ENCODE measurements around the gene POU6F2.

POU6F2 gene

GRCh38 chr7:39408906-39409305 lies 431.2 kb downstream of the POU6F2 start:
- no peak for DNase-seq

- DNase-seq = no peak
Observed at GRCh38 chr7:39410582-39410981, 432.9 kb downstream of the POU6F2 start.

DNA sequence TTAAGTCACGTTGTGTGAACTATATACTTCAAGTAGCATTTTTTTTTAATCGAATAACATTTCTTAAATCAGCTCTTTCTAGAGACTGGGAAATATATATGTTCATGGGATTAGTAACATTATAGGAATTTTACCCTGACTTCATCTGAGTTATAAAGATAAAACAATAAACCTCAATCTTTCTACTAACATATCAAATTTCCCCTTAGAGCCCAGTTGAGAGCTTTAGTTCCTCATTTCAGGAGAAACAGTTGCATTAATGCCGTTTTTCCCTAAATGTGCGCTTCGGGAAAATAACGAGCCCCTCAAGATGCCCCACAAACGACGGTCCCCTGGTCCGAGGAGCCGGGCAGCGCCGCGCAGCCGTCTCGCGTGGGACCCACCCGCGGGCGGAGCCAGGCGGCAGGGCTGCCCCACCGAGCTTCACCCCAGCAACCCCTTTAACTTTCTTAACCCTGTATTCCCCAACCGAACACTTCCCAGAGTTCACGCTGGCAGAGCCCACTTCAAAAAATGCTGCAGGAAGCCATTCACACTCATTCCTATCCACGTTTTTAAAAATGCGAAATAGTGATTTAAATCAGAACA lies 436.0 kb downstream of the POU6F2 start:
- no peak for DNase-seq

DNA sequence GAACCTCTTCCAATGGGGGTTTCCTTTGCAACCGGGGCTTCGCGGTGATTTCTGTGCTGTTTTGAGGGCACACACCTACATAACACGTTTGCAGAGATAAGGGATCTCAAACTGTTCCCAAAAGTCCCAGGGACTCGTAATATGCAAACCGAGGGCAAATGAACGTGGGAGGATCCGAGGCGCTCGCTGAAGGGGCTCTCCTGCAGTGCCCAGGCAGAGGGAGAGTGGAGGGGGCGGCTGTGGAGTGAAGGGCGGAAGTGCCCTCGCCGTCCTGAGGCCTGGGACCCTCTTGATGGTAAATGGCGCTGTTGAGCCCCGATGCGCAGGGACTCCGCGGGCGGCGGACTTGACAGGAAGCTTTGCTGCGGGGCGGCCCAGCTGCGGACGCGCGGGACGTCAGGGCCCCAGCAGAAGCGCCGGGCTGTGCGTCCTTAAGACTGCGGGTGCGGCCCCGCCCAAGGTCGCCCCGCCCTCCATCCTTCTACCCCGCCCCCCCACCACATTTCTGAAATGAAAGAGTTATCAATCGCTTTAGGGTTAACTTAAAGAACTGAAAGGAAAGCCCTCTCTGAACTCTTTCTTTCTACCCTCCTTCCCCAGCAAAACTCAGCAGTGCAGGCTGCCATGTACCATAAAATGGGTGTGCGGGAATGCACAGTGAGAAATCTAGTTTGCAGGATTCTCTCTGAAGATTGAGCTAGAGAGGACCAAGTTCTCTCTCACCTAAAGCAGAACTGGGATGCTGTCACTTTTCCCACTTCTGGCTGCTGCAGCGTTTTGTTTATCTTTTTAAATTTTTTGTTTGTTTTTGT lies 436.7 kb downstream of the POU6F2 start:
- peak; percentile 9 for DNase-seq

GRCh38 chr7:39415091-39415787 lies 437.5 kb downstream of the POU6F2 start:
- DNase-seq = no peak

DNA sequence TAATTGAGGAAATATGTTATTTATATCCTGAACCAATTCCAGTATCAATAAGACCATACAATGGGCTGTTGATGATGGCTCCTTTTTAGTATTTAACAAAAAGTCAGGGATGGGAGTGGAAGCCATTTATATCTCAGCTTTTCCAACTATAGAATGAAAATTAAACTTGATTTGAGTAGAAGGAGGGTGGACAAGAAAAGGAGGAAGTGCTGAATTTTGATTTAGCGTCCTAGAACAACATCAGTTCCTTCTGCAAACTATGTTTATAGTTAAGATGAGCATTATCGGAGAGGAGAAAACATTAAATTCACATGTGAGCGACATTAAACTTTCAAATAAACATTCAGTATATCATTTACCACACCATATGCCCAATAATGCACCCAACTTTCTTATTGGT lies 439.2 kb downstream of the POU6F2 start:
- no peak for DNase-seq

DNA sequence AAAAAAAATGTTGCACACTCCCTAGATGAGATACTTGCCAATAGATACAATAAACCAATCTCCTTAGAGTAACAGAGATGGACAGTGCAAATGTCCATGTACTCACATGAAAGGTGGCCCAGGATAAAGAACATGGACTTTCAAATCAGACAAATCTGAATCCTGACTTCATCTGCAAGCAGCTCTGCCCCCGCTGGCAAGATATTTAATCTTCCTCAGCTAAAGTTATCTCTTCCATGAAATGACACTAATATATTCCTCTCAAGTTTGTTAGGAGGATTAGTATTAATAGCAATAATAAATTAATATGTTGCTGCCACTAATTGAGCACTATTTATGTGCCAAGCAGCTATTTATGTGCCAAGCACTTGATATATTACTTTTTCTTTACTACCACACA lies 439.9 kb downstream of the POU6F2 start:
- no peak for DNase-seq

GRCh38 chr7:39421251-39421650 lies 443.5 kb downstream of the POU6F2 start:
- DNase-seq = no peak

GRCh38 chr7:39421661-39422060 lies 444.0 kb downstream of the POU6F2 start:
- DNase-seq = no peak

DNA sequence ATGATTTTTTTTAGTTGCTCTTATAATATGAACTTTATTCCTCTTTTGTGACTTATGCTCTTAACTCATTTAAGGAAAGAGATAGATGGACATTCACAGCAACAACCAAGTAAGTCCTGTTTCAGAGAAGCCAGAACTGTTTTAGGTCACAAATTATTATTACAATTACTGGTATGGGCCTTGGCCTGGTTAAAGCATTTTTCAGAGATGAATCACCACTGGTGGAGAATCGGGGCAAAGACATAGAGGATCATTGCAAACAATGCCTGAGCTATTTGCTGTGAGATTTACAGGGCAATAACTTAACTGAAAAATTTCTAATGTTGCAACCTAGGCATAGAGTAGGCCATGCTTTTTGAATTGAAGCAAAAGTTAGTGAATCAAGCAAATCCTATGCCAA lies 450.5 kb downstream of the POU6F2 start:
- no peak for DNase-seq

DNA sequence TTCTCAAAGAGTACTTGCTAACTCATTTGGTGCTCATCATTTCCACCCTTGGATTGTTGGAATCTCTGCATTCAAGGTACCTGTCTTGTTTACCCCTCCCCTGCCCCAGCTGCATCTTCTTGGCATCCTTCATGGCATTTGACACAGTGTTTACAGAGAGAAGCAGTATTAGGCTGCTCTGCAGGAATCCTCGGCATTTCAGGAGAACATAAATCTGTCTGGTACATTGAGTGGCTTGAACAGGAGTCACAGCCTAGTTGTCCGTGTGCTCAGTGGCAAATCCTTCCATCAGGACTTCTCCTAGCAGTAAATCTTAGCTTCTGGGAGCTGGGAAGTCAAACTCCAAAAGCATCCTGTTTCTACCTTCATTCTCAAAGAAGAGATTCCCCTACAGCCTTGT lies 451.7 kb downstream of the POU6F2 start:
- no peak for DNase-seq

DNA sequence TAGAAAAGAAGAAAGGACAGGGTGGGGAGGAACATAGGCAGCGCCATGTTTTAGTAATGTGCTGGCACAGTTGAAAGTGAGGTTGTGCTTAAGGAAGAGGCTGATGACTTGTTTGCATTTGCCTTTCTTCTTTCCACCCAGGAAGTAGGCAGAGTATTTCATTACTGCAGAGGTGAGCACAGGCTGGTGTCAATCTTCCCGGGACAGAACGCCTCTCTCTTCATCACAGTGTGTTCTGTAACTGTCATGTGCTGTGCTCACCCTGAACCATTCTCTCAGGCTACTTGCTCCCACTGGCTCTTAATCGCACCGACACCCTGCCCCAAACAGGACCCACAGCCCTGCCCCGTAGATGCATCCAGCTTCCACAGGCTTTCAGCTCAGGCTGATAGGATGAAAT lies 452.7 kb downstream of the POU6F2 start:
- no peak for DNase-seq

DNA sequence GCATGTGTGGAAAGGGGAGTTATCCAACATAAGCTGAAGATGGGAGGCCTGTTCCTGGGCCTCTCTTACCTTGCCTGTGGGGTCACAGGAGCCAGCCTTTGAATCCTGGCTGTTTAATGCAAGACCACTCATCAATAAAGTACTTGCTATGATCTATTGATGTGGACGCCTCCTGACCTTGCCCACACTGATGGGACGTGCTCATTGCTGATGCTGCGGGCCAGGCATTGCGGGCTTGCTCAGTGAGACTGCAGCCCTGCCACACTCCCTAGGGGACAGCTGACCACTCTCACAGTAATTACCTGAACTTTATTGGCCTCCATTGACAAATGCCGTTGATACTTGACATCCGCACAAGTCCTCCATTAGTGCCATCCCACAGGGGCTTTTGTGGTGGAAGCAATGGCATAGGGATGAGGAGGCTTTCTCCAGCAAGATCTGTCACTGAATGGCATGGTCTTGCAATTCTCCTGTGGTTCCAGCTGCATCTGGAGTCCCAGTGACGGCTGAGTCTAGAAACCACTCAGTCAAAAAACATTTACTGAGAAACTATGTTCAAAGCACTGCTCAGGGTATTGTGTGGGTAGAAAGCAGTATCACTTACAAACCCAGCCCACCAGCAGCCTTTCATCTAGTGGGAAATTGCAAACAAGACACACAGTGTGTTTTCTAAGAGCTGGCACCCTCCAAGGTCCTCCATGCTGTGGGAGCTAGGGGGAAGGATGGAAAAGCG lies 453.4 kb downstream of the POU6F2 start:
- DNase-seq = no peak

GRCh38 chr7:39432368-39432767 lies 454.7 kb downstream of the POU6F2 start:
- DNase-seq = no peak

- no peak for DNase-seq
Observed at GRCh38 chr7:39432807-39433416, 455.2 kb downstream of the POU6F2 start.

DNA sequence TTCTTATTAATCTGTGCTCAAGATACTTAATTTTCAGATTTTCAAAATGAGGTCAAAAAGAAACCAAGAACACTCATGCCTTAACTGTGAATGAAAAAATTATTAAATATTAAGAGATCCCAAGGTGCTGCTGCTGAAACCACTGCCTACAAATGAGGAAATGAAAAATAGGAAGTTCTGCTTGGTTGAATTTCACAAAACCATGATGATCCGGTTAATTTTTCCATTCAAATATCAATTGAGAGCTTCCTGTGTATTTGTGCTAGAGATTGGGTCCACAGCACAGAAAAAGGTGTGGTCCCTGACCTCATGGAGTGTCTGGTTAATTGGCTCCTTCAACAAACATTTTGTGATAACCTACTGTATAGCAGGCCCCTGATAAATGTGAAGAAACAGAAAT lies 455.8 kb downstream of the POU6F2 start:
- no peak for DNase-seq

GRCh38 chr7:39434012-39434411 lies 456.3 kb downstream of the POU6F2 start:
- DNase-seq = no peak

DNA sequence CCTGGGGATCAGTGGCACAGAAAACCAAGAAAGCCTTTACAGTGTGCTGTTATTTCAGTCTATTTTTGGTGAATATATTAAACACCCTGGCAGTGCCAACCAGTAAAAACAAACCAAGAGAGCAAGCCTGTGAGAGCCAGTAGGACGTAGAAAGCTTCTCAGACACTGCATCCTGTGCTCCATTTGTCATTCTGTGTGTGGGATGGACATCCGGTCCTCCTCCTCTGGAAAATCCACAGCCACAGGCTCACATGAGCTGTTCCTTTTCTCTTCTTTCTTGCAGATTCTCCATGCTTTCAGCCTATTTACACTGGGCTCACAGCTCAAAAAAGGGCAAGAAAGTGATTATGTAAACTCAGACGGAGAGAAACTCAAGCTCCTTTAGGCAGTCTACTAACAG lies 468.8 kb downstream of the POU6F2 start:
- no peak for DNase-seq

DNA sequence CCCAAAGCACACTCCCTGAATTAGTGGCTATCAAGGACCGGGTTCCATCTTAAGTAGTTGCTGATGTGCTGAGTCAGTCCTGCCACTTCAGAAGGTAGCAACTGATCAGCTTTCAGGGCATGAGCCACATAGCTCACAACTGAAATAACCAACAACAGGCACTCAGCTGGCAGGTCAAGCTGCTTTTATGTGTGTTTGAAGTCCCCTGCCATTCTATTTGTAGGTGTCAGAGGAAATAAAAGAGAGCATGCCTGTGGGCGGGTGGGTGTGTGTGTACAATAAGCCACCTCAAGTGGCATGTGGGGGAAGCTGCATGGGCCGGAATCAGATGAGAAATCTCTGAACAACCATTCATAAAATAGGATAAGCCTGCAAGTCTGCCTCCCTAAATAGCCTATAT lies 474.2 kb downstream of the POU6F2 start:
- DNase-seq = no peak

- DNase-seq = peak; percentile 9
Observed at GRCh38 chr7:39453743-39454355, 476.1 kb downstream of the POU6F2 start.

GRCh38 chr7:39458061-39458745 lies 480.5 kb downstream of the POU6F2 start:
- no peak for DNase-seq

DNA sequence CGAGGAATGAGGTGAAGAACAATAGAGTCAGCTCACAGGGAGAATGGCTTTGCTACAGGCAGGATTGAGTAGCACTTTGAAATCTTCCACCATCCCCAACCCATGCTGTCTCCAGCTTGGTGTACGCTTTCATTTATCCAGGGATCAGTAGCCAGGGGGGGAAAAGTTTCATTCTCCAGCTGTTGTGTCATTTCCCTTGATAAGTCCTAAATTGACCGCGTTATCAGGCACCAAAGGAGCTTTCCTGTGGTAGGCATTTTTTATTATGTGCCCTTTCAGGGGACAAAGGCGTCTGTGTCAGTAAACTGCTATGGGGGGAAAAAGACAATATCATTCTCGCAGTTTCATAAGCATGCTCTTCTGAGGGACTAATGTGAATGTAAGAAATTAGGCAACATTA lies 481.9 kb downstream of the POU6F2 start:
- DNase-seq = no peak
